GM19351 (cell line): ENCODE measurements around the gene TMEFF2.

ENCODE experiments used
- ATAC-seq: cut with Tn5 transposase; IDR thresholded peaks from one replicate; pipeline ENCODE4 v1.9.1; 2021; ENCODE audit warnings: mild to moderate bottlenecking, moderate library complexity; ENCODE audit not compliant: unreplicated experiment

Gene TMEFF2

GRCh38 chr2:192072261-192072660, 122.5 kb downstream of the TMEFF2 start:
- ATAC-seq = peak; percentile 49

GRCh38 chr2:192070099-192070498, 124.6 kb downstream of the TMEFF2 start:
- ATAC-seq = no peak

GRCh38 chr2:192069417-192069816, 125.3 kb downstream of the TMEFF2 start:
- ATAC-seq = no peak

- ATAC-seq = no peak
Observed at GRCh38 chr2:192068966-192069365, 125.8 kb downstream of the TMEFF2 start.

GRCh38 chr2:192067631-192068030, 127.1 kb downstream of the TMEFF2 start:
- no peak for ATAC-seq

GRCh38 chr2:192064459-192064858, 130.3 kb downstream of the TMEFF2 start:
- ATAC-seq = no peak

- no peak for ATAC-seq
Observed at GRCh38 chr2:192060161-192060560, 134.6 kb downstream of the TMEFF2 start.

- ATAC-seq = no peak
Observed at GRCh38 chr2:192059266-192059665, 135.5 kb downstream of the TMEFF2 start.

- no peak for ATAC-seq
Observed at GRCh38 chr2:192053921-192054320, 140.8 kb downstream of the TMEFF2 start.

GRCh38 chr2:192051533-192051932, 143.2 kb downstream of the TMEFF2 start:
- ATAC-seq = no peak

GRCh38 chr2:192049362-192049761, 145.4 kb downstream of the TMEFF2 start:
- ATAC-seq = no peak

GRCh38 chr2:192047315-192048107, 147.2 kb downstream of the TMEFF2 start:
- no peak for ATAC-seq

GRCh38 chr2:192044496-192044895, 150.2 kb downstream of the TMEFF2 start:
- no peak for ATAC-seq

- no peak for ATAC-seq
Observed at GRCh38 chr2:192043216-192043870, 151.4 kb downstream of the TMEFF2 start.

- no peak for ATAC-seq
Observed at GRCh38 chr2:192042126-192042525, 152.6 kb downstream of the TMEFF2 start.

- ATAC-seq = no peak
Observed at GRCh38 chr2:192038110-192038509, 156.6 kb downstream of the TMEFF2 start.

- no peak for ATAC-seq
Observed at GRCh38 chr2:192035731-192036442, 158.8 kb downstream of the TMEFF2 start.

- no peak for ATAC-seq
Observed at GRCh38 chr2:192030856-192031255, 163.9 kb downstream of the TMEFF2 start.

GRCh38 chr2:192030289-192030688, 164.4 kb downstream of the TMEFF2 start:
- no peak for ATAC-seq

- peak; percentile 97 for ATAC-seq
Observed at GRCh38 chr2:192029089-192029488, 165.6 kb downstream of the TMEFF2 start.

- ATAC-seq = no peak
Observed at GRCh38 chr2:192026825-192027120, 168.0 kb downstream of the TMEFF2 start.
